NCI-H1092 (cell line): ENCODE data around the gene ZMYND11.
"Not testable (repeated sequence)": the region's sequence is repeated elsewhere in the genome, so short reads cannot be mapped to it uniquely, and the experiment has no call there.

ENCODE experiments used
- DNase-seq: peaks from one replicate; lab custom pipeline; 2025; lab: John Stamatoyannopoulos, UW

The ZMYND11 gene

GRCh38 chr10:244227-244626 lies 109.0 kb downstream of the ZMYND11 start:
- DNase-seq: no peak

GRCh38 chr10:246431-246830 lies 111.2 kb downstream of the ZMYND11 start:
- no peak for DNase-seq

- no peak for DNase-seq
Observed at GRCh38 chr10:247480-247879, 112.2 kb downstream of the ZMYND11 start.

GRCh38 chr10:248307-248706 lies 113.1 kb downstream of the ZMYND11 start:
- DNase-seq: no peak

- no peak for DNase-seq
Observed at GRCh38 chr10:251982-252582, 116.8 kb downstream of the ZMYND11 start.

GRCh38 chr10:260819-261429 lies 125.7 kb downstream of the ZMYND11 start:
- no peak for DNase-seq

GRCh38 chr10:264160-265073 lies 129.2 kb downstream of the ZMYND11 start:
- not testable (repeated sequence) for DNase-seq

GRCh38 chr10:265074-265440 lies 129.8 kb downstream of the ZMYND11 start:
- not testable (repeated sequence) for DNase-seq

GRCh38 chr10:265816-266588 lies 130.7 kb downstream of the ZMYND11 start:
- not testable (repeated sequence) for DNase-seq

- no peak for DNase-seq
Observed at GRCh38 chr10:266974-267425, 131.7 kb downstream of the ZMYND11 start.

GRCh38 chr10:267705-268104 lies 132.4 kb downstream of the ZMYND11 start:
- DNase-seq: no peak

- no peak for DNase-seq
Observed at GRCh38 chr10:269440-270074, 134.3 kb downstream of the ZMYND11 start.

GRCh38 chr10:271201-271600 lies 135.9 kb downstream of the ZMYND11 start:
- no peak for DNase-seq

GRCh38 chr10:271722-272121 lies 136.5 kb downstream of the ZMYND11 start:
- DNase-seq: no peak

GRCh38 chr10:273088-273487 lies 137.8 kb downstream of the ZMYND11 start:
- DNase-seq: no peak

- DNase-seq: no peak
Observed at GRCh38 chr10:274866-275265, 139.6 kb downstream of the ZMYND11 start.

- no peak for DNase-seq
Observed at GRCh38 chr10:275680-276079, 140.4 kb downstream of the ZMYND11 start.

GRCh38 chr10:277963-278362 lies 142.7 kb downstream of the ZMYND11 start:
- DNase-seq: no peak

- no peak for DNase-seq
Observed at GRCh38 chr10:278707-279106, 143.5 kb downstream of the ZMYND11 start.

GRCh38 chr10:279232-279631 lies 144.0 kb downstream of the ZMYND11 start:
- no peak for DNase-seq

GRCh38 chr10:279655-280054 lies 144.4 kb downstream of the ZMYND11 start:
- DNase-seq: no peak
